ENCODE results near the gene ISG20. TPM values are rescaled to one million over a fixed set of nuclear protein-coding genes. Genes with fewer than 3 reads are reported as not detected.

Gene ISG20
- polyA plus RNA-seq: 8.5 to 10.6 TPM (median 8.9 TPM) in 3 replicates
- polyA plus RNA-seq (2011; ENCODE audit: low read depth): 34.8 TPM
- 2.9 and 7.9 TPM in 2 replicates for polyA plus RNA-seq (2011; cell fraction: cytosol; rRNA removed)
- 4.1 and 4.9 TPM in 2 replicates for polyA plus RNA-seq (2011; cell fraction: nucleus; rRNA removed)
- polyA plus RNA-seq (2012; ENCODE audit: low replicate concordance): 20.8 and 27.8 TPM in 2 replicates
- polyA minus RNA-seq: 4.0 to 14.3 TPM (median 4.4 TPM) in 3 replicates
- 10.0 TPM for polyA minus RNA-seq (2011; cell fraction: cytosol; rRNA and poly(A)+ RNA removed)
- 4.4 and 7.2 TPM in 2 replicates for polyA minus RNA-seq (2011; cell fraction: nucleus; rRNA and poly(A)+ RNA removed)

DNA sequence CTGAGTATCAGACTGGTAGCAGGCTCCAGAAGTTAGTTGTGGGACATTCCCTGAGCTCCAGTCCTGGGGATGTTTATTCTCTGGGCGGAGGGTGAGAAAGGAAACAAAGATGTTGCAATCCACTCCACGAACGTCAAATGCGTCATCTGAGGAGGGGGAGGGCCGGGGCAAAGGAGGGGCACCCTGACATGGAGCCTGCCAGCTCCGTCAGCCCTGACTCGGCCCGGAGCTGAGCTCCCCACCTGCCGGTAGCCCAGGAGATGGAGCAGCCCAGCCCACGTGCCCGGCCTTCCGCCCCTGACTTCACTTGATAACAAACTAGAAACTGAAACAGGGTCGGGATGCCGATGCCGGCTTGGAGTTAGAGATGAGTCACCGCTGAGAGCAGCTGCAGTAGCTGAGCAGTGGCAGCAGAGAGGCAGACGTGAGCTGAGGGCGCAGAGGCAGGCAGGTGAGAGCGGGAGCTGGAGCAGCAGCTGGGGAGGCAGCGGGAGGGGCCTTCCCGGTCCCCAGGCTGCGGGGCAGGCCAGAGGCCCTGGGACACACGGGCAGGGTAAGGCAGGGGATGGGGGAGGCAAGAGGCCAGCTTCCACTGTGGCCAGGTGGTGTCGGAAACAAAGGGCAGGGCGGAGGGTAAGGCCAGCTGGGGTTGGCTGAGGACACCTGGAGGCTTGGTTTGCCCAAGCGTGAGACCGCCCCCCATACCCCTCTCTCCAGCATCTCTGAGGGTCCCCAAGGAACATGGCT, at the start of gene ISG20:
TSS of gene ISG20 (plus strand) at position 391 of the 747 bp plus-strand sequence. CDS start at position 742, 351 bp downstream.
- H3K9me3 ChIP-seq (ENCODE audit: control insufficient read depth, low read depth, low read length): no peaks in the 10 kb centered on the region
- TF ChIP-seq, protein P1, sequence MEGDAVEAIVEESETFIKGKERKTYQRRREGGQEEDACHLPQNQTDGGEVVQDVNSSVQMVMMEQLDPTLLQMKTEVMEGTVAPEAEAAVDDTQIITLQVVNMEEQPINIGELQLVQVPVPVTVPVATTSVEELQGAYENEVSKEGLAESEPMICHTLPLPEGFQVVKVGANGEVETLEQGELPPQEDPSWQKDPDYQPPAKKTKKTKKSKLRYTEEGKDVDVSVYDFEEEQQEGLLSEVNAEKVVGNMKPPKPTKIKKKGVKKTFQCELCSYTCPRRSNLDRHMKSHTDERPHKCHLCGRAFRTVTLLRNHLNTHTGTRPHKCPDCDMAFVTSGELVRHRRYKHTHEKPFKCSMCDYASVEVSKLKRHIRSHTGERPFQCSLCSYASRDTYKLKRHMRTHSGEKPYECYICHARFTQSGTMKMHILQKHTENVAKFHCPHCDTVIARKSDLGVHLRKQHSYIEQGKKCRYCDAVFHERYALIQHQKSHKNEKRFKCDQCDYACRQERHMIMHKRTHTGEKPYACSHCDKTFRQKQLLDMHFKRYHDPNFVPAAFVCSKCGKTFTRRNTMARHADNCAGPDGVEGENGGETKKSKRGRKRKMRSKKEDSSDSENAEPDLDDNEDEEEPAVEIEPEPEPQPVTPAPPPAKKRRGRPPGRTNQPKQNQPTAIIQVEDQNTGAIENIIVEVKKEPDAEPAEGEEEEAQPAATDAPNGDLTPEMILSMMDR (optimal IDR thresholded peaks at IDR 0.05 in 1 of 3, IDR thresholded peaks at IDR 0.05 in 1 of 3, conservative IDR thresholded peaks at IDR 0.05 in 1 of 3; ENCODE audit: extremely low read depth in 1 of 3, insufficient read depth in 2 of 3, low read length in 3 of 3): peak; percentile 54 to 75 (median 75)
- TF ChIP-seq EZH2 (IDR thresholded peaks at IDR 0.05; ENCODE audit: low read length): no peak
- peak within 1 kb of the TSS; percentile 92 for H3K27ac ChIP-seq (ENCODE audit: control insufficient read depth, insufficient read depth, low read length)
- peak within 1 kb of the TSS; percentile 78 for H3K9ac ChIP-seq (ENCODE audit: control insufficient read depth, extremely low read depth, insufficient read depth, low read length)
- DNase-seq (ENCODE audit: low read depth, low spot score) (peak; percentile 94), FAIRE-seq (peak; percentile 58)
- peak within 1 kb of the TSS; percentile 35 to 62 (median 48) for H3K4me3 ChIP-seq (ENCODE audit: control insufficient read depth in 2 of 3, extremely low read depth in 1 of 3, insufficient read depth in 2 of 3, low read depth in 1 of 3, low read length in 3 of 3)
- peaks cover 2 to 13% of the 10 kb centered on the region in 2 experiments for H3K36me3 ChIP-seq (ENCODE audit: control insufficient read depth in 2 of 2, extremely low read depth in 1 of 2, insufficient read depth in 2 of 2, low read length in 2 of 2)
- no peaks in the 10 kb centered on the region for H3K79me2 ChIP-seq (ENCODE audit: control insufficient read depth, insufficient read depth, low read length)
- dilution Hi-C loops (cut with MboI; ENCODE audit: extremely low pct_ligation_motif_present, low sequenced_read_pairs): no loop called here
- no peaks in the 10 kb centered on the region for H4K20me1 ChIP-seq (ENCODE audit: control insufficient read depth, extremely low read depth, insufficient read depth, low read length)
- peak within 1 kb of the TSS; percentile 86 for H3K4me2 ChIP-seq (ENCODE audit: control insufficient read depth, extremely low read depth, insufficient read depth, low read depth, low read length)
- no peaks in the 10 kb centered on the region for H3K27me3 ChIP-seq (ENCODE audit: control insufficient read depth, extremely low read depth, insufficient read depth, low read length)
- H3K9me1 ChIP-seq (ENCODE audit: control insufficient read depth, extremely low read depth, insufficient read depth, low read length): peaks cover 3% of the 10 kb centered on the region
- peaks cover 33% of the 10 kb centered on the region for H3K4me1 ChIP-seq (ENCODE audit: control insufficient read depth, extremely low read depth, insufficient read depth, low read length)
- H2AFZ ChIP-seq (ENCODE audit: control insufficient read depth, low read length): peak within 1 kb of the TSS; percentile 80

DNA sequence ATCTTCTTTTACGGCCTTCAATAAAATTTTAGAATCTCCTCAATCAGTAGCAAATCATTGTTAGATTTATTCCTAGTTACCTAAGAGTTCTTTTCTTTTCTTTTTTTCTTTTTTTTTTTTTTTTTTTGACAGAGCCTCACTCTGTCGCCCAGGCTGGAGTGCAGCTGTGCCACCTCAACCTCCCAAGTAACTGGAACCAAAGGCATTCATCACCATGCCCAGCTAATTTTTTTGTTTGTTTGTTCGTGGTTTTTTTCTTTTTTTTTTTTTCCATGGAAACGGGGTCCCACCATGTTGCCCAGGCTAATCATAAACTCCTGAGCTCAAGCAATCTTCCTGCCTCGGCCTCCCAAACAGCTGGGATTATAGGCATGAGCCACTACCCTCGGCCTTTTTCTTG, 48.1 kb upstream of the ISG20 start:
- dilution Hi-C loops (cut with MboI; ENCODE audit: extremely low pct_ligation_motif_present, low sequenced_read_pairs): no loop called here
- no peak overlapping the region for H3K4me2 ChIP-seq (ENCODE audit: control insufficient read depth, extremely low read depth, insufficient read depth, low read depth, low read length)
- no peaks in the 10 kb centered on the region for H3K27me3 ChIP-seq (ENCODE audit: control insufficient read depth, extremely low read depth, insufficient read depth, low read length)
- no peaks in the 10 kb centered on the region for H3K79me2 ChIP-seq (ENCODE audit: control insufficient read depth, insufficient read depth, low read length)
- FAIRE-seq (no peak), DNase-seq (ENCODE audit: low read depth, low spot score) (no peak)
- H3K4me3 ChIP-seq (ENCODE audit: control insufficient read depth in 2 of 3, extremely low read depth in 1 of 3, insufficient read depth in 2 of 3, low read depth in 1 of 3, low read length in 3 of 3): no peak overlapping the region
- H3K27ac ChIP-seq (ENCODE audit: control insufficient read depth, insufficient read depth, low read length): no peak overlapping the region
- H2AFZ ChIP-seq (ENCODE audit: control insufficient read depth, low read length): no peak overlapping the region
- no peaks in the 10 kb centered on the region for H3K9me3 ChIP-seq (ENCODE audit: control insufficient read depth, low read depth, low read length)
- no peaks in the 10 kb centered on the region for H4K20me1 ChIP-seq (ENCODE audit: control insufficient read depth, extremely low read depth, insufficient read depth, low read length)
- peaks cover 8% of the 10 kb centered on the region for H3K4me1 ChIP-seq (ENCODE audit: control insufficient read depth, extremely low read depth, insufficient read depth, low read length)
- no peak overlapping the region for H3K9ac ChIP-seq (ENCODE audit: control insufficient read depth, extremely low read depth, insufficient read depth, low read length)
- TF ChIP-seq EZH2 (IDR thresholded peaks at IDR 0.05; ENCODE audit: low read length): no peak
- TF ChIP-seq, protein P1 (optimal IDR thresholded peaks at IDR 0.05 in 1 of 3, IDR thresholded peaks at IDR 0.05 in 1 of 3, conservative IDR thresholded peaks at IDR 0.05 in 1 of 3; ENCODE audit: extremely low read depth in 1 of 3, insufficient read depth in 2 of 3, low read length in 3 of 3): no peak
- H3K36me3 ChIP-seq (ENCODE audit: control insufficient read depth in 2 of 2, extremely low read depth in 1 of 2, insufficient read depth in 2 of 2, low read length in 2 of 2): no peaks in the 10 kb centered on the region
- no peaks in the 10 kb centered on the region for H3K9me1 ChIP-seq (ENCODE audit: control insufficient read depth, extremely low read depth, insufficient read depth, low read length)

All from keratinocyte (primary cell).